PC-3 (cell line): ENCODE data around the gene ARHGEF38. TPM values are rescaled to one million over a fixed set of nuclear protein-coding genes. Genes with fewer than 3 reads are reported as not detected.

Source experiments
- ATAC-seq: fragments of 200-7000 bp; cut with Tn5 transposase; 2 replicates; pipeline ENCODE4 v1.9.1; 2020; ENCODE audit warnings: mild to moderate bottlenecking, moderate library complexity
- BruUV-seq: library from RNA; stranded (reverse); fragments of 400-500 nt; replicated peaks from 2 replicates; lab custom pipeline; 2021; lab: Mats Ljungman, UMichigan
- CTCF ChIA-PET: fragments of 300-600 bp; sonication (Branson Sonifier 250); formaldehyde crosslinking; loops from one replicate; lab custom pipeline; 2022; ENCODE audit warnings: antibody characterized with exemption; lab: Charles Lee
- POLR2A ChIA-PET: fragments of 300-600 bp; sonication (Branson Sonifier 250); formaldehyde crosslinking; loops from one replicate; lab custom pipeline; 2022; ENCODE audit warnings: antibody characterized with exemption; ENCODE audit not compliant: unreplicated experiment; lab: Charles Lee
- DNase-seq: peaks from one replicate; pipeline ENCODE4 v3.0.0-alpha.2; 2015
- H2AFZ ChIP-seq: fragments of 300-600 bp; sonication (generic); 2 replicates; pipeline ENCODE4 v1.6.0; 2016; ENCODE audit warnings: antibody characterized with exemption, low read length
- H3F3A ChIP-seq: fragments of 300-600 bp; sonication (generic); one replicate; pipeline ENCODE4 v1.6.0; 2017; ENCODE audit warnings: antibody characterized with exemption, low read length, control low read depth, mild to moderate bottlenecking; ENCODE audit not compliant: unreplicated experiment
- H3K27ac ChIP-seq: fragments of 300-600 bp; sonication (generic); 2 replicates; pipeline ENCODE4 v1.5.1; 2016; ENCODE audit warnings: mild to moderate bottlenecking, low read length
- H3K27me3 ChIP-seq: fragments of 300-600 bp; sonication (generic); 2 replicates; pipeline ENCODE4 v1.6.1; 2016; ENCODE audit warnings: low read length, mixed read lengths
- H3K36me3 ChIP-seq: fragments of 300-600 bp; sonication (generic); 2 replicates; pipeline ENCODE4 v1.6.1; 2016; ENCODE audit warnings: low read depth, mixed run types, low read length, mixed read lengths
- H3K4me1 ChIP-seq: fragments of 300-600 bp; sonication (generic); 2 replicates; pipeline ENCODE4 v1.5.1; 2016; ENCODE audit warnings: low read length; ENCODE audit not compliant: insufficient read depth
- H3K4me2 ChIP-seq: fragments of 300-600 bp; sonication (generic); 2 replicates; pipeline ENCODE4 v1.6.0; 2016; ENCODE audit warnings: low read length
- H3K4me3 ChIP-seq: fragments of 300-600 bp; sonication (generic); 2 replicates; pipeline ENCODE4 v1.5.1; 2016; ENCODE audit warnings: mild to moderate bottlenecking, low read length, mixed read lengths
- H3K79me2 ChIP-seq: fragments of 300-600 bp; sonication (generic); 2 replicates; pipeline ENCODE4 v1.6.1; 2017; ENCODE audit warnings: low read length, mixed read lengths
- H3K9ac ChIP-seq: fragments of 300-600 bp; sonication (generic); 2 replicates; pipeline ENCODE4 v1.6.0; 2016; ENCODE audit warnings: mild to moderate bottlenecking, low read length
- H3K9me2 ChIP-seq: fragments of 300-600 bp; sonication (generic); replicated peaks from 2 replicates; pipeline ENCODE4 v1.6.1; 2016; ENCODE audit warnings: mixed run types, low read length, mixed read lengths
- H3K9me3 ChIP-seq: fragments of 300-600 bp; sonication (generic); 2 replicates; pipeline ENCODE4 v1.6.1; 2016; ENCODE audit warnings: low read length, mixed read lengths
- H4K20me1 ChIP-seq: fragments of 300-600 bp; sonication (generic); 2 replicates; pipeline ENCODE4 v1.6.1; 2016; ENCODE audit warnings: low read length, mixed read lengths
- CTCF ChIP-seq: fragments of 300-600 bp; sonication (generic); conservative IDR thresholded peaks from 2 replicates; pipeline ENCODE4 v1.5.1; 2017; ENCODE audit warnings: antibody characterized with exemption, low read depth, mild to moderate bottlenecking, low read length
- EZH2 ChIP-seq: fragments of 300-600 bp; sonication (generic); IDR thresholded peaks from one replicate; pipeline ENCODE4 v1.6.1; 2017; ENCODE audit warnings: antibody characterized with exemption, mild to moderate bottlenecking, low read length; ENCODE audit not compliant: unreplicated experiment
- EZH2phosphoT487 ChIP-seq: fragments of 300-600 bp; sonication (generic); IDR thresholded peaks from 2 replicates; pipeline ENCODE4 v1.6.1; 2018; ENCODE audit warnings: mild to moderate bottlenecking, antibody characterized with exemption, low read length, borderline replicate concordance
- intact Hi-C: fragments of 100-400 bp; cut with micrococcal nuclease; formaldehyde crosslinking; loops from 2 replicates; pipeline ENCODE4 v1.9.0; 2023
- total RNA-seq: library from RNA; depleted of rRNA; stranded (reverse); fragments of >200 nt; gene quantifications from 2 replicates; pipeline ENCODE4 v1.2.3, GENCODE V29; 2014

ARHGEF38 gene
- total RNA-seq, 1 experiment from 2014 or later: 2.0 TPM

GRCh38 chr4:105625214-105625613, 72.8 kb downstream of the ARHGEF38 start:
- Histone ChIP-seq H3K27me3 (no peaks in the 10 kb centered on the region), H3K27ac (no peak overlapping the region), H3K9me2 (no peaks in the 10 kb centered on the region), H3K4me2 (no peak overlapping the region), H3K4me1 (peaks cover 7% of the 10 kb centered on the region), H3K9me3 (no peaks in the 10 kb centered on the region), H2AFZ (no peak overlapping the region), H3K9ac (no peak overlapping the region), H3K36me3 (no peaks in the 10 kb centered on the region), H3K79me2 (no peaks in the 10 kb centered on the region), H3F3A (no peaks in the 10 kb centered on the region), H4K20me1 (no peaks in the 10 kb centered on the region), H3K4me3 (no peak overlapping the region)
- ATAC-seq: no peak
- BruUV-seq: no TSS peak
- ChIA-PET POLR2A (no interaction called here), CTCF (no interaction called here)
- DNase-seq: no peak
- intact Hi-C loops: no loop called here
- TF ChIP-seq EZH2: no peak

GRCh38 chr4:105626846-105627245, 74.4 kb downstream of the ARHGEF38 start:
- ChIA-PET POLR2A (no interaction called here), CTCF (no interaction called here)
- H4K20me1 ChIP-seq: no peaks in the 10 kb centered on the region
- ATAC-seq: no peak
- BruUV-seq: no TSS peak
- no peaks in the 10 kb centered on the region for H3K36me3 ChIP-seq
- H3K27ac ChIP-seq: no peak overlapping the region
- H3K4me2 ChIP-seq: no peak overlapping the region
- no peak overlapping the region for H3K4me3 ChIP-seq
- TF ChIP-seq EZH2: no peak
- no peak for TF ChIP-seq EZH2phosphoT487
- DNase-seq: no peak
- no peak overlapping the region for H2AFZ ChIP-seq
- H3F3A ChIP-seq: no peaks in the 10 kb centered on the region
- no peak overlapping the region for H3K9ac ChIP-seq
- H3K27me3 ChIP-seq: no peaks in the 10 kb centered on the region
- H3K4me1 ChIP-seq: peaks cover 10% of the 10 kb centered on the region
- no peaks in the 10 kb centered on the region for H3K9me2 ChIP-seq
- no peaks in the 10 kb centered on the region for H3K9me3 ChIP-seq
- intact Hi-C loops: no loop called here
- no peaks in the 10 kb centered on the region for H3K79me2 ChIP-seq

GRCh38 chr4:105627620-105628019, 75.2 kb downstream of the ARHGEF38 start:
- intact Hi-C loops: no loop called here
- DNase-seq (no peak), ATAC-seq (no peak)
- TF ChIP-seq EZH2phosphoT487: no peak
- no peak for TF ChIP-seq EZH2
- no peak for TF ChIP-seq CTCF
- H3K27me3 ChIP-seq: no peaks in the 10 kb centered on the region
- H3K9me2 ChIP-seq: no peaks in the 10 kb centered on the region
- no peaks in the 10 kb centered on the region for H3F3A ChIP-seq
- CTCF ChIA-PET: no interaction called here
- no peaks in the 10 kb centered on the region for H4K20me1 ChIP-seq
- H3K79me2 ChIP-seq: no peaks in the 10 kb centered on the region
- no TSS peak for BruUV-seq
- H3K36me3 ChIP-seq: no peaks in the 10 kb centered on the region
- no peak overlapping the region for H3K4me2 ChIP-seq
- no peak overlapping the region for H3K9ac ChIP-seq
- no peaks in the 10 kb centered on the region for H3K9me3 ChIP-seq
- no peak overlapping the region for H3K27ac ChIP-seq
- H2AFZ ChIP-seq: no peak overlapping the region
- POLR2A ChIA-PET: no interaction called here
- H3K4me3 ChIP-seq: no peak overlapping the region
- H3K4me1 ChIP-seq: peaks cover 17% of the 10 kb centered on the region
